HepG2 (cell line): ENCODE results near the gene HEPHL1. TPM values are rescaled to one million over a fixed set of nuclear protein-coding genes. Genes with fewer than 3 reads are reported as not detected.

Experiments used
- ATAC-seq: fragments of 200-7000 bp; cut with Tn5 transposase; 3 replicates; pipeline ENCODE4 v1.9.1; 2020; ENCODE audit warnings: mild to moderate bottlenecking, moderate library complexity
- BruUV-seq: library from RNA; stranded (reverse); fragments of 400-500 nt; replicated peaks from 2 replicates; lab custom pipeline; 2021; lab: Mats Ljungman, UMichigan
- CTCF ChIA-PET: fragments of 300-600 bp; formaldehyde crosslinking; extraction: SDS; loops from one replicate; lab custom pipeline; 2021; ENCODE audit warnings: low total read pairs, inconsistent platforms, low intra/inter-chr PET ratio; lab: Yijun Ruan, JAX
- POLR2A ChIA-PET: fragments of 350-600 bp; sonication (Branson Sonifier 250); formaldehyde crosslinking; loops from one replicate; lab custom pipeline; 2020; ENCODE audit warnings: antibody characterized with exemption, inconsistent platforms; lab: Yijun Ruan, JAX
- DNase-seq: peaks from one replicate; pipeline ENCODE4 v3.0.0-alpha.2; 2015; ENCODE audit warnings: low spot score
- FAIRE-seq: peaks from 3 replicates; lab custom pipeline; 2011; peaks lifted over from hg19 to GRCh38; lab: Jason Lieb, UNC
- H2AFZ ChIP-seq: one replicate; pipeline ENCODE4 v1.6.1; 2011; ENCODE audit warnings: low read length, inconsistent platforms
- H3K27ac ChIP-seq: fragments of 300-600 bp; 3 replicates; pipeline ENCODE4 v1.8.0; 2011; ENCODE audit warnings: mixed run types, mild to moderate bottlenecking, mixed read lengths, low read length, inconsistent platforms; ENCODE audit not compliant: insufficient read depth; ENCODE audit errors: extremely low read length
- H3K27me3 ChIP-seq, 2 experiments: fragments of 200-600 bp in 1 of 2; 2 replicates in 1 of 2; 3 replicates in 1 of 2; pipeline versions ENCODE4 v1.6.0 to v1.8.0; 2011; ENCODE audit warnings: low read length in 2 of 2, mild to moderate bottlenecking in 2 of 2, moderate library complexity in 2 of 2, inconsistent platforms in 1 of 2; ENCODE audit not compliant: insufficient read depth in 2 of 2, control insufficient read depth in 1 of 2
- H3K36me3 ChIP-seq, 2 experiments: fragments of 200-600 bp in 1 of 2; replicated peaks in 1 of 2; 2 replicates in 1 of 2; 3 replicates in 1 of 2; pipeline versions ENCODE4 v1.5.1 to v1.8.0; 2011; ENCODE audit warnings: low read length in 2 of 2, inconsistent platforms in 1 of 2; ENCODE audit not compliant: insufficient read depth in 2 of 2, control insufficient read depth in 1 of 2
- H3K4me1 ChIP-seq: 2 replicates; pipeline ENCODE4 v1.5.1; 2012; ENCODE audit warnings: low read length, inconsistent platforms; ENCODE audit not compliant: insufficient read depth
- H3K4me2 ChIP-seq: 2 replicates; pipeline ENCODE4 v1.6.0; 2011; ENCODE audit warnings: low read depth, low read length, inconsistent platforms
- H3K4me3 ChIP-seq, 3 experiments: fragments of 200-600 bp in 1 of 3; sonication (generic), shearing (Covaris generic) in 1 of 3; replicated peaks in 1 of 3; 2 replicates each; pipeline ENCODE4 v1.5.1; 2011 to 2016; ENCODE audit warnings: low read length in 3 of 3, inconsistent platforms in 2 of 3, low read depth in 2 of 3, mild to moderate bottlenecking in 2 of 3, control low read depth in 1 of 3, mixed read lengths in 1 of 3; ENCODE audit not compliant: insufficient read depth in 1 of 3
- H3K79me2 ChIP-seq: one replicate; pipeline ENCODE4 v1.6.1; 2011; ENCODE audit warnings: low read length, inconsistent platforms; ENCODE audit not compliant: insufficient read depth
- H3K9ac ChIP-seq: 2 replicates; pipeline ENCODE4 v1.6.0; 2011; ENCODE audit warnings: mild to moderate bottlenecking, low read depth, low read length, inconsistent platforms; ENCODE audit not compliant: insufficient read depth
- H3K9me3 ChIP-seq: 2 replicates; pipeline ENCODE4 v1.5.1; 2012; ENCODE audit warnings: mild to moderate bottlenecking, low read length
- H4K20me1 ChIP-seq: 2 replicates; pipeline ENCODE4 v1.6.0; 2011; ENCODE audit warnings: inconsistent platforms, mild to moderate bottlenecking, low read length, moderate library complexity; ENCODE audit not compliant: insufficient read depth
- BRCA1 ChIP-seq: sonication (generic); formaldehyde crosslinking; IDR thresholded peaks from 2 replicates; pipeline ENCODE4 v1.4.0; 2020; ENCODE audit warnings: missing genetic modification reagents
- CC2D1A ChIP-seq: sonication (generic); formaldehyde crosslinking; IDR thresholded peaks from 2 replicates; pipeline ENCODE4 v1.8.1; 2023; ENCODE audit warnings: mild to moderate bottlenecking, missing genetic modification reagents
- DPF2 ChIP-seq: sonication (generic); formaldehyde crosslinking; IDR thresholded peaks from 2 replicates; pipeline ENCODE4 v1.4.0; 2020; ENCODE audit warnings: mild to moderate bottlenecking, low read depth, missing genetic modification reagents, borderline replicate concordance
- GTF2F1 ChIP-seq: fragments of 150-350 bp; IDR thresholded peaks from 2 replicates; pipeline ENCODE4 v1.6.1; 2014; ENCODE audit warnings: low read length
- NFYB ChIP-seq: sonication (generic); formaldehyde crosslinking; IDR thresholded peaks from 2 replicates; pipeline ENCODE4 v1.4.0; 2020; ENCODE audit warnings: missing genetic modification reagents
- PRPF4 ChIP-seq: fragments of 200-400 bp; formaldehyde crosslinking; IDR thresholded peaks from 2 replicates; pipeline ENCODE4 v1.6.1; 2016; ENCODE audit warnings: low read length, low read depth; ENCODE audit not compliant: poor library complexity, severe bottlenecking
- RAD21 ChIP-seq: fragments of 450-650 bp; formaldehyde crosslinking; IDR thresholded peaks from 2 replicates; pipeline ENCODE4 v1.5.0; 2020; ENCODE audit warnings: mild to moderate bottlenecking
- RELA ChIP-seq: sonication (generic); formaldehyde crosslinking; IDR thresholded peaks from 2 replicates; pipeline ENCODE4 v1.4.0; 2020; ENCODE audit warnings: missing genetic modification reagents
- ZNF230 ChIP-seq: sonication (generic); formaldehyde crosslinking; IDR thresholded peaks from 2 replicates; pipeline ENCODE4 v1.4.0; 2020; ENCODE audit warnings: mild to moderate bottlenecking, missing genetic modification reagents
- ZNF253 ChIP-seq: sonication (generic); formaldehyde crosslinking; IDR thresholded peaks from 2 replicates; pipeline ENCODE4 v1.8.0; 2022; ENCODE audit warnings: mild to moderate bottlenecking, missing genetic modification reagents, borderline replicate concordance
- ZNF432 ChIP-seq: sonication (generic); formaldehyde crosslinking; IDR thresholded peaks from 2 replicates; pipeline ENCODE4 v1.5.0; 2020; ENCODE audit warnings: missing genetic modification reagents, mild to moderate bottlenecking, borderline replicate concordance
- ZNF468 ChIP-seq: sonication (generic); formaldehyde crosslinking; IDR thresholded peaks from 2 replicates; pipeline ENCODE4 v1.8.0; 2022; ENCODE audit warnings: mild to moderate bottlenecking, moderate library complexity, missing genetic modification reagents
- ZNF549 ChIP-seq: sonication (generic); formaldehyde crosslinking; IDR thresholded peaks from 2 replicates; pipeline ENCODE4 v1.5.0; 2020; ENCODE audit warnings: missing genetic modification reagents
- ZNF576 ChIP-seq: sonication (generic); formaldehyde crosslinking; IDR thresholded peaks from 2 replicates; pipeline ENCODE4 v1.4.0; 2020; ENCODE audit warnings: mild to moderate bottlenecking, missing genetic modification reagents
- ZNF619 ChIP-seq: sonication (generic); formaldehyde crosslinking; IDR thresholded peaks from 2 replicates; pipeline ENCODE4 v1.4.0; 2020; ENCODE audit warnings: mild to moderate bottlenecking, missing genetic modification reagents
- ZNF646 ChIP-seq: sonication (generic); formaldehyde crosslinking; IDR thresholded peaks from 2 replicates; pipeline ENCODE4 v1.9.0; 2021; ENCODE audit warnings: mild to moderate bottlenecking, missing genetic modification reagents
- WGBS: methylation state at CpG from one replicate; pipeline ENCODE4 v1.1.6; 2017; ENCODE audit warnings: low lambda C conversion rate; 5-methylcytosine and 5-hydroxymethylcytosine counted together
- in situ Hi-C: cut with HindIII; loops from 2 replicates; pipeline ENCODE4 v1.10.0; 2017; ENCODE audit warnings: low pct_unique_long_range_greater_than_20kb; ENCODE audit not compliant: extremely low pct_ligation_motif_present
- intact Hi-C: fragments of 100-400 bp; cut with micrococcal nuclease; formaldehyde crosslinking; loops from one replicate; pipeline ENCODE4 v1.10.0; 2022; ENCODE audit not compliant: unreplicated experiment
- polyA plus RNA-seq, 8 experiments: library from polyadenylated mRNA; depleted of rRNA in 3 of 8; stranded (reverse) in 7 of 8; unstranded in 1 of 8; fragments of >200 nt; fragmentation: Illumina TruSeq in 4 of 8; extraction: Trizol in 4 of 8; gene quantifications; 2 replicates each; pipeline versions ENCODE4 v1.2.1 to v1.2.3, GENCODE V29; 2011 to 2016; ENCODE audit warnings: low read depth in 4 of 8, missing spikeins in 1 of 8, mixed read lengths in 1 of 8; ENCODE audit not compliant: insufficient read depth in 1 of 8
- total RNA-seq, 5 experiments: library from RNA; depleted of rRNA; stranded (reverse); fragments of >200 nt; fragmentation: Illumina TruSeq; extraction: Trizol; gene quantifications; 2 replicates each; pipeline ENCODE4 v1.2.3, GENCODE V29; 2016; ENCODE audit warnings: low read depth in 1 of 5

Gene HEPHL1
- total and polyA plus RNA-seq, 2 of the 13 experiments (the other 11 are each of a cell fraction or from before 2014, with no cell fraction given), result 0.04 to 0.05 TPM

- TF ChIP-seq ZNF576 (CRISPR knock-in tag), result no peak
- no peak for TF ChIP-seq NFYB (CRISPR knock-in tag)
- TF ChIP-seq ZNF253 (CRISPR knock-in tag), result no peak
- no peak for TF ChIP-seq RELA (CRISPR knock-in tag)
- TF ChIP-seq CC2D1A (CRISPR knock-in tag), result no peak
Observed at GRCh38 chr11:94032066-94032465, 10.9 kb downstream of the HEPHL1 start (continued).

GRCh38 chr11:94032725-94033124, 11.6 kb downstream of the HEPHL1 start:
- in situ Hi-C loops (no loop called here), intact Hi-C loops (no loop called here)
- ATAC-seq, result no peak
- CTCF ChIA-PET, result no interaction called here
- H3K4me1 ChIP-seq, result no peaks in the 10 kb centered on the region
- WGBS, result 53% methylated on average over 7 of the region's 8 CpGs
- no peak for DNase-seq
- no peak overlapping the region for H2AFZ ChIP-seq
- no peak overlapping the region for H3K4me2 ChIP-seq
- no peak overlapping the region for H3K4me3 ChIP-seq
- H3K36me3 ChIP-seq, result no peaks in the 10 kb centered on the region
- FAIRE-seq, result no peak
- TF ChIP-seq GTF2F1 (no peak), ZNF549 (CRISPR knock-in tag) (no peak), PRPF4 (no peak), ZNF646 (no peak), ZNF619 (CRISPR knock-in tag) (no peak), BRCA1 (CRISPR knock-in tag) (no peak), ZNF468 (CRISPR knock-in tag) (no peak), ZNF432 (CRISPR knock-in tag) (no peak), ZNF230 (CRISPR knock-in tag) (no peak), DPF2 (no peak), RAD21 (CRISPR knock-in tag) (no peak)
- no peaks in the 10 kb centered on the region for H4K20me1 ChIP-seq
- POLR2A ChIA-PET, result no interaction called here
- no peaks in the 10 kb centered on the region for H3K79me2 ChIP-seq
- no peak overlapping the region for H3K27ac ChIP-seq
- H3K9me3 ChIP-seq, result no peaks in the 10 kb centered on the region
- H3K9ac ChIP-seq, result no peak overlapping the region
- BruUV-seq, result no TSS peak
- H3K27me3 ChIP-seq, result no peaks in the 10 kb centered on the region
